GM19372 (cell line): Measurements from ENCODE around the gene TTC7B.

Experiments
- ATAC-seq: cut with Tn5 transposase; IDR thresholded peaks from one replicate; pipeline ENCODE4 v1.9.1; 2021; ENCODE audit warnings: mild to moderate bottlenecking, low read depth, moderate library complexity; ENCODE audit not compliant: unreplicated experiment

The TTC7B gene

GRCh38 chr14:90506748-90507147 lies 309.5 kb downstream of the TTC7B start:
- no peak for ATAC-seq

- ATAC-seq = no peak
Measured at GRCh38 chr14:90505531-90505930, 310.7 kb downstream of the TTC7B start.

DNA sequence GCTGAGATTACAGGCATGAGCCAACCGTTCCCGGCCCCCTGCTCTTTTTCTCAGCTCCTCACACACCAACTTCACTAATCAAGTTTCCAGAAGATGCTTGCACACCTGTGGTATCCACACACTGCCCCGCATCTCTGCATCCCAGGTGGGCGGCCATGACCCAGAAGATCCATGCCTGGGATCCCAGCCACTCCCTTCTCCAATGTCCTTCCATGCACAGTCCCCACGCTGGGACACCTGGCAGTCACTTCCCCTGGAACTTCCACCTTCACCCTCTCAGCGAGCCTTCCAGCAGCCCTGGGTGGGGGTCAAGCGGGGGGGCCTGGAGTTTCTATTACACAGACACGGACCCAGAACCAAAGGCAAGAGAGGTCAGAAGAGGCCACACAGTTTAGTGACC lies 311.6 kb downstream of the TTC7B start:
- ATAC-seq = no peak

- ATAC-seq = no peak
Measured at GRCh38 chr14:90503582-90503981, 312.6 kb downstream of the TTC7B start.

DNA sequence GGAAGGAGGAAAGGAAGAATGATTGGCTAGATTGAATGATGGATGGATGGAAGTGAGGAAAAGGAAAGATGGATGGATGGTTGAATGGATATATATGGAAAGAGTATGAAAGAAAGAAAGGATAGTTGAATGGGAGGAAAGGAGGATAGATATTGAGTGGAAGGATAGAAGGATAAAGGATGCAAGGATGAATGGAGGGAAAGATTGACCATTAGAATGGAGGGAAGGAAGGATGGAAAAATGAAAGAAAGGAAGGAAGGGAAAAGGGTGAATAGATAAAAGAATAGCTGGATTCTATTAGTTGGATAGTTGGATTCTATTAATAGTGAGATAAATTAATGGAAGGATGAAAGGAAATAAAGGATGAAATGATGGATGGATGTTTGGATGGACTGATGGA lies 313.5 kb downstream of the TTC7B start:
- no peak for ATAC-seq

DNA sequence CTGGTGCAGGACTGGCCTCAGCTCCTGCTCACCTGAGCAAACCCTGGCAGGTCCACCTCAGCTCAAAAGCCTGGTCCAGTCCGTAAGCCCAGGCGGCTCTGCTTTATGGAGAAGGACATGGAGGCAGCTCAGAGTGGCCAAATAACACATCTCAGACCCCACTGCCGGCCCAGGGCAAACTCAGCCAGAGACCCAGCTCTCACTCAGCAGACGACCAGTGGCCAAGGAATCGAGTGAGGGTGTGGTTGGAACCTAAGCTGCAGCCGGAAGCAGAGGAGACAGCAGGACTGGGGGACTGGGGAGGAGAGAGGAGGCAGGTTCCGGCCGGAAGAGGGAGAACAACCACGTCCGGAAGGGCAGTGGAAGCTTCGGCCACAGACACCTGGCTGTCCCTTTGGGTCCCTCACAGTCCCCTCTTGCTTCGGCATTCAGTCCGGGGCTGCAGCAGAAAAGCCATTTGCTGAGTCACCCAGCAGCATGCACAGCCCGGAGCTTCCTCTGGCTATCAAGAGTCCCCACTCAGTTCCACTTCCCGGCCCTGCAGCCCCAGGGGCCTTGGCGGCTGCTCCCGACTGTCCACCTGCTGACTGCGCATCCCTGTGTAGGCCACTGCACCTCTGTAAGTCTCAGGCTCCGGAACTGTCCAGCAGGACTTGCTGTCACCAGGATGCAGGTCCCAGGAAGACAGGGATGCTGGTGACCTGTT lies 315.4 kb downstream of the TTC7B start:
- no peak for ATAC-seq

DNA sequence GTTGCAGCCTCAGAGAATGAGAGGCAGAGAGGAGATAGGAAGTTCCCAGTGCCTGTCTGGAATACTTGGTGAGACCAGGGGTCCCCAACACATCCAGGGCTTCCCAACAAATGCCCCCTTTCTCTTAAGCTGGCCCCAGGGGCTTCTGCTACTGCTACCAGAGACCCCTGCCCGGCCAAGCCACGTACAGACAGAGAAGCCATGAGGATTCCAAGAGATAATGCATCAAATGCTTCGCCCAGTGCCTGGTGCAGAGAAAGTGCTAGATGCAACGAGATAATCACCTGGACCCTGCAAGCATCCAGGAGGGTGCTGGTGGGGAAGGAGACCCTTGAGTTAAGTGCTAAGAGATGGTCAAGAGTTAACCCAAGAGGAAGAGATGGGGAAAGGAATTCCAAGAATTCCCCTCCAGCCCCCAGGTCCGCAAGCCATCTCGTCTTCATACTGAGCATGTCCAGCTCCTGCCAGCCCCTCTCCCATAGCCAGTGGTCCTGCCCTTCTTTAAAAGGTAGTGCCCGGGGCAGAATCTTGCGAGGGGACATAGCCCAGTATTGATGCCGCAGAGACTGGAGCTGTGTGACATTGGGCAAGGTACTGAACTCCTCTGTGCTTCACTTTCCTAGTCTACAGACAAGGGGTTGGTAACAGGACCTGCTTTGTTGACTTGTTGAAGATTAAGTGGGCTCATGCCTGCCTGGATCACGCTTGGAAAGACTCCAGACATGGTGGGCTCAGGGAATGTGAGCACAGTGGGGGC lies 316.1 kb downstream of the TTC7B start:
- ATAC-seq = no peak

DNA sequence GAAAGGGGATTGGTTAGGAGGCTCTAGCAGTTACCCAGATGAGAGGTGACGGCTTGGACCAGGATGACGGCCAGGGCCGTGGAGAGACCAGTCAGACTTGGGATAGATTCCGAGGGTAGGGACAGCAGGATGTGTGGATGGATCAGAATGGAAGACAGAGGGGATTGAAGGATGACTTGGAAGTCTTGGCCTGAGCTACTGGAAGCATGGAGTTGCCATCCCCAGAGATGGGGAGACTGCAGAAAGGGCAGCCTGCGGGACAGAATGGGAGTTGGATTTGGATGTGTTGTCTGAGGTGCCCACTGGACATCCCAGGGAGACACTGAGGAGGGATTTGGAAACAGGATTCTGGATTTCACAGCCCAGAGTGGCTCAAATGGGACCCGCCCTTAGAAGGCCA lies 317.1 kb downstream of the TTC7B start:
- no peak for ATAC-seq

DNA sequence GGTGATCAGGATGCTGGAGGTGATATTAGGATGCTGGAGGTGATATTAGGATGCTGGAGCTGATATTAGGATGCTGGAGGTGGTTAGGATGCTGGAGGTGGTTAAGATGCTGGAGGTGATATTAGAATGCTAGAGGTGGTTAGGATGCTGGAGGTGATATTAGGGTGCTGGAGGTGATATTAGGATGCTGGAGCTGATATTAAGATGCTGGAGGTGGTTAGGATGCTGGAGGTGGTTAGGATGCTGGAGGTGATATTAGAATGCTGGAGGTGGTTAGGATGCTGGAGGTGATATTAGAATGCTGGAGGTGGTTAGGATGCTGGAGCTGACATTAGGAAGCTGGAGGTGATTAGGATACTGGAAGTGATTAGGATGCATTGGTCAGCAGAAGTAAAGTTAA lies 318.0 kb downstream of the TTC7B start:
- ATAC-seq = no peak

- no peak for ATAC-seq
Measured at GRCh38 chr14:90496379-90496778, 319.9 kb downstream of the TTC7B start.

DNA sequence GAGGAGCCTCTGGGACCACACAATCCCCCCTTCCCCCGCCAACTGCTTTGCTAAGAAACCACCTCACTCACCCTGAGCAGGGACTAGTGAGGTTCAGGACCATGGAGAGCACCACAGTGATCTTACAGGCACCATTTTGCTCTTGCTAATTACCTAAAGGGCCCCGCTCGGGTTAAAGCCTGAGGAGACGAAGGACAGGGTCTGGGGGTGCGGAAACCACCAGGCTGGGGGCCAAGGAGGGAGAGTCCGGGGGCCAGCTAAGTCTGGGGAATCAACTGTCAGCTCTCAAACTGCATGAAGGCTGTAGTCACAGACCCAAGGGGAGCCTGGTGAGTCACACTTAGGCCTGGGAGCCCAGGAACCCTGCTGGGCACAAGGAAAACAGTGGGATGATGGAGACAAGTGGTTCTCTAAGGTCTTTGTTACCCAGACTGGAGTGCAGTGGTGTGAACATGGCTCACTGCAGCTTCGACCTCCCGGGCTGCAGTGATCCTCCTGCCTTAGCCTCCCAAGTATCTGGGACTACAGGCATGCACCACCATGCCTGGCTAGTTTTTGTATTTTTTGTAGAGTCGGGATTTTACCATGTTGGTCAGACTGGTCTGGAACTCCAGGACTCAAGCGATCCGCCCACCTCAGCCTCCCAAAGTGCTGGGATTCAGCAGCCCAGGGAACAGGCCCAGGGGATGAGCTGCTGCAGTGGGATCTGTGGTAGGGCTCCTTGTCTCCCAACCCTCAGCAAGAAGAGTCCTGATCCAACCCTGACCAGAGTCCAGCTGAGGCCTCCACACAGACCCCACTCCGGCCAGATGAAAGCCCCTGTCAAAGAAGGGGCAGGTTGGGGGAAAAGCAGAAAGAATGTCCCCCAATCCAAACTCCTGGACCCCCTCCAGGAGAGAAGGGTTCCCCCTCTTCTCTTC lies 320.6 kb downstream of the TTC7B start:
- no peak for ATAC-seq

GRCh38 chr14:90491911-90492531 lies 324.2 kb downstream of the TTC7B start:
- no peak for ATAC-seq

DNA sequence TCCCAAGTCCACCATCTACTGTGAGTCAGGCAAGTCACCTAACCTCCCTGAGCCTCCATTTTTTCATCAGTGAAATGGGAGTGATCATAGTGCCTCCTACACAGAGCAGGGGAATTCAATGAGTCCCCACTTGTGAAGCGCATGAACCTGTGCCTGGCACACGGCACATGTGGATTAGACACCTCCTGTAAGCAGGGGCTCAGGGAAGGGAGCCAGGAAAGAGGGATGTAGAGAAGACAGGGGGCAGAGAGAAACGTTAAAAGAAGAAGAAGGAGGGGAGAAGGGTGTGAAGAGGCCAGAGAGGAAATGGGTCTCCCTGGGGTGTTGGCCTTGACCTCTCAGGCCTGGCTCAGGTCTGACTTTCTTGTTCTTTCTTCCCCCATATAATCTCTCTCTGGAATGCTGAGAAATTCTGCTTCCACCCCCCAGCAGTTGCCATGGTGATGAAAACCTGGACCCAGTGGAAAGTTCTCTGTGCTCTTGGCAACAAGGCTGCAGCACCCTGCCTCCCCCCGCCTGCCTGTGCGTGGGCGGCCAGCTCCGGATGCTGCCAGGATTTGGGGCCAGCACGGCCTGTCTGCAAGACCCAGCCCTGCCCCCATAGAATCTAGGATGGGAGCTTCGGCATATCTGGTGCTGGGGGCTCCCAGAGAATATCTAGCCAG lies 324.9 kb downstream of the TTC7B start:
- ATAC-seq = no peak

- ATAC-seq = no peak
Measured at GRCh38 chr14:90490720-90491050, 325.5 kb downstream of the TTC7B start.

- ATAC-seq = no peak
Measured at GRCh38 chr14:90489916-90490719, 326.1 kb downstream of the TTC7B start.

GRCh38 chr14:90489306-90489705 lies 326.9 kb downstream of the TTC7B start:
- ATAC-seq = no peak

DNA sequence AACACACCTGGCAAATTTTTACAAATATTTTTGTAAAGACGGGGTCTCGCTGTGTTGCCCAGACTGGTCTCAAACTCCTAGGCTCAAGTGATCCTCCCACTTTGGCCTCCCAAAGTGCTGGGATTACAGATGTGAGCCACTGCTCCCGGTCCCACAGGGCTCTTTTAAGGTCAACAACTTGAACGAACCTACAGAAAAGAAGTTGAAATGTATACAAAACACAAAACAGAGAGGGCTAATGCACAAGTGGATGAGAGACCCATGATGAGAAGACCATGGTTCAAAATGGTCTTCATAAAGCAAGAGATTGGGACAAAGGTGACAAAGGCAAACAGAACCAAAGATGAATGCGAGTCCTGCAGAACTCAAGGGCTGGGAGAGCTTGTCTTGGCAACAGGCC lies 328.0 kb downstream of the TTC7B start:
- no peak for ATAC-seq

- ATAC-seq = no peak
Measured at GRCh38 chr14:90487462-90487861, 328.8 kb downstream of the TTC7B start.

DNA sequence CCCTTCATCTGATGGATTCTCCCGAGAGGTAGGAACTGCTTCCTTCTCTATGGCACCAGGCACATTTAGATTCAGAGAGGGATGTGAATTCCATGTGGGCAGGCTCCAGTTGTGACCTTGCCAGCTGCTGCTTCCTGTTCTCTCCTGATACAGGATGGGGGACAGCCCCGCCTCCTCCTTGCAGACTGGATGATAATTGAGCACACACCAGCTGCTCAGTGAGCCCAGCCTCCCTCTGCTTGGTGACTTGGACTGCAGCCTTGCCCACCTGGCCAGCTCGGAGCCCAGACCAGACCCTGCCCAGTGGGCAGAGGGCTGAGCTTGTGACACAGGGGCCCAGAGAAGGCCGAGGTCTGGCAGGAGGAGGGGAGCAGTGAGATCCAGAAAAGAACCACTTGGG lies 329.2 kb downstream of the TTC7B start:
- no peak for ATAC-seq

DNA sequence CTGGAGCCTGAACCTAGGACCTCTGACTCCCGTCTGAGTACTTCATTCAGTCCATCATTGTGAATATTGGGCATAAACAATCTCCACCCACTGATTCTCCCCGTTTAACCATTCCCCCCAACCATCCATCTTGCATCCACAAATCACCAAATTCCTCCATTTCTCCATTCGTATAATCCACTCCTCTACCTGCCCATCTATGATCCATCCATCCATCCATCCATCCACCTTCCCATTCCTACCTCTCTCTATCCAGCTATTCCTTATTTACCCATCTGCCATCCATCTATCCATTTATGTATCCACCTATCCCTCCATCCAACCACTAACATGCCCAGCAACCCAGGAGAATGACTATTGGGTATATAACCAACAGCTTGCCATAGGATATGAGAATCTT lies 331.9 kb downstream of the TTC7B start:
- ATAC-seq = no peak
